Smooth muscle cell (in vitro differentiated cells): ENCODE measurements around the gene PCNX3. TPM values are rescaled to one million over a fixed set of nuclear protein-coding genes. Genes with fewer than 3 reads are reported as not detected.
A peak's percentile ranks its signal among the peaks of the same experiment; 100 is the strongest.

Experiments
- DNase-seq: peaks from one replicate; lab custom pipeline; 2025; ENCODE audit not compliant: unreplicated experiment; lab: John Stamatoyannopoulos, UW
- H2AFZ ChIP-seq: fragments of 200-600 bp; sonication (generic); 2 replicates; pipeline ENCODE4 v1.6.0; 2016; ENCODE audit warnings: antibody characterized with exemption, low read depth, mild to moderate bottlenecking
- H3F3A ChIP-seq: fragments of 200-600 bp; sonication (generic); 2 replicates; pipeline ENCODE4 v1.6.0; 2017; ENCODE audit warnings: antibody characterized with exemption, low read depth
- H3K27ac ChIP-seq: fragments of 200-600 bp; sonication (generic); 2 replicates; pipeline ENCODE4 v1.5.1; 2016; ENCODE audit warnings: low read depth, mild to moderate bottlenecking
- H3K27me3 ChIP-seq: fragments of 200-600 bp; sonication (generic); 2 replicates; pipeline ENCODE4 v1.6.1; 2016; ENCODE audit warnings: low read depth, mild to moderate bottlenecking
- H3K36me3 ChIP-seq: fragments of 200-600 bp; sonication (generic); 2 replicates; pipeline ENCODE4 v1.5.1; 2016; ENCODE audit warnings: low read depth
- H3K4me1 ChIP-seq: fragments of 200-600 bp; sonication (generic); 2 replicates; pipeline ENCODE4 v1.5.1; 2016; ENCODE audit warnings: low read depth
- H3K4me2 ChIP-seq: fragments of 200-600 bp; sonication (generic); 2 replicates; pipeline ENCODE4 v1.6.0; 2016; ENCODE audit warnings: mild to moderate bottlenecking
- H3K4me3 ChIP-seq: fragments of 200-600 bp; sonication (generic); 2 replicates; pipeline ENCODE4 v1.5.1; 2016; ENCODE audit warnings: mild to moderate bottlenecking
- H3K79me2 ChIP-seq: fragments of 200-600 bp; sonication (generic); 2 replicates; pipeline ENCODE4 v1.6.0; 2016; ENCODE audit warnings: low read depth, mild to moderate bottlenecking
- H3K9ac ChIP-seq: fragments of 200-600 bp; sonication (generic); 2 replicates; pipeline ENCODE4 v1.6.0; 2016; ENCODE audit warnings: low read depth
- H3K9me3 ChIP-seq: fragments of 200-600 bp; sonication (generic); replicated peaks from 2 replicates; pipeline ENCODE4 v1.5.1; 2016; ENCODE audit warnings: low read depth
- H4K20me1 ChIP-seq: fragments of 200-600 bp; sonication (generic); 2 replicates; pipeline ENCODE4 v1.6.0; 2016; ENCODE audit warnings: low read depth
- CTCF ChIP-seq: fragments of 200-600 bp; sonication (generic); IDR thresholded peaks from 2 replicates; pipeline ENCODE4 v1.5.1; 2017; ENCODE audit warnings: borderline replicate concordance, mild to moderate bottlenecking, antibody characterized with exemption; ENCODE audit not compliant: insufficient read depth, poor library complexity, severe bottlenecking
- WGBS: methylation state at CpG from one replicate; pipeline ENCODE4 v1.1.7; 2016; ENCODE audit warnings: low lambda C conversion rate; 5-methylcytosine and 5-hydroxymethylcytosine counted together
- polyA plus RNA-seq: library from polyadenylated mRNA; unstranded; fragments of >200 nt; fragmentation: Nextera tagmentation; extraction: Ambion mirVana; gene quantifications from 2 replicates; pipeline ENCODE4 v1.2.1, GENCODE V29; 2016
- total RNA-seq: library from RNA; depleted of rRNA; stranded (reverse); fragments of >200 nt; gene quantifications from 2 replicates; pipeline ENCODE4 v1.2.3, GENCODE V29; 2014

PCNX3 gene
- total and polyA plus RNA-seq, 2 experiments from 2014 or later: 17.5 to 18.3 TPM

DNA sequence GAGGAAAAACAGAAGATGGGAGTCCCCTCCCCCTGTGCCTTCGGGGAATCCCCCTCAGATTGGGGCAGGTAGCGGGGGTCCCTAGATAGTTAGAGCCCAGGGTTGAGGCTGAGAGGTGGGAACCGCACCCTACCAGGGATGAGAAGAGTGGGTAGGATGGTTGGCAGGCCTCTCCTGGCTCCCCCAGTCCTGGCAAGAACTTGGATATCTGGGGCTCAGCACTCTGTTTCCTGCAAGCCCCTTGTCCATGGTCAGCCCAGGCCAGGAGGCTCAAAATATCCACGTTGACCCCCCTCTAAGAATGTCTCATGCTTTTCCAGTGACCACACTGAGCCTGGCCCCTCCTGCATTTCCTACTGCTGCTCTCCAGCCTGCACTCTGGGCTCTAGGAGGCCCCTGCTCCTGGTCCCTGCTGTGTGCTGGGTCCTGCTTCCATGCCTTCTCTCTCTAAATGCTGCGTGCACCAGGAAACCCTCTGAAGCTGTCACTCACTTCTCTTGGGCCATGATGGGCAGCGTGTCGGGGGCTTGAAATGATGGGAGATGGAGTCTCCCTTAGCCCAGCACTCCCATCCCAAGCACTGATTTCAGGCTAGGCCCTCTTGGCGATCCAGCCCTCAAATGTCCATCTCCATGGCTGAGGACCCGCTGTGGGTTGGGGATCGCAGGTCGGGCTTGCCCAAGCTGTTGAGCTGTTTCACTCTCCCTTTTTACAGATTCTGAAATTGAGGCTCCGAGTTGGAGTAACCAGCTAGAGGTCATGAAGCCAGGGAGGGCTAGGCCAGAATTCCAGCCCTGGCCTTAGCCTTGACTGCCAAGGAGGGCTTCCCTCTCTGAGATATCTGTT, 3.6 kb upstream of the PCNX3 start:
- Histone ChIP-seq H3K9me3 (no peaks in the 10 kb centered on the region), H3F3A (no peaks in the 10 kb centered on the region), H3K9ac (no peak overlapping the region), H3K4me2 (peak overlapping the region; percentile 90), H3K36me3 (no peaks in the 10 kb centered on the region), H3K27ac (no peak overlapping the region), H3K27me3 (no peaks in the 10 kb centered on the region), H2AFZ (no peak overlapping the region), H4K20me1 (peaks cover 68% of the 10 kb centered on the region), H3K4me1 (peaks cover 23% of the 10 kb centered on the region), H3K79me2 (peaks cover 42% of the 10 kb centered on the region), H3K4me3 (peak overlapping the region; percentile 65)
- TF ChIP-seq CTCF: no peak
- no peak for DNase-seq
- WGBS: 91% methylated on average over 12 of the region's 12 CpGs

DNA sequence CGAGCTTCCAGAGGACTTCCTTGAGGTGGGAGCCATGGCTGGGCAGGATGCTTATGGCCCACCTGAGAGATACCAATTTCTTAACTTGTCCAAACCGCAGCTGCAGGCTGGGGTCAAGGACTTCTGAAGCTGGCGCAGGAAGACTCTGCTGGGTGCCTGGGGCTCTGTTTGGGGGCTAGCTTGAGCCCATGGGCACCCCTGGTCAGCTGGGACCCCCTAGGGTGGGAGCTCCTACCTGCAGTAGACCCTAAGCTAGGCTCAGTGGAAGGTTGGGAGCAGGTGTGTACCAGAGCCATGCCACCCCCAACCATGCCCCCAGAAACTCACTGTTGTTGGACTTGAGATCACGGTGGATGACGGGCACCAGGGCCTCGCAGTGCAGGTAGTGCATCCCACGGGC, 2.9 kb upstream of the PCNX3 start:
- Histone ChIP-seq H3K4me3 (peak overlapping the region; percentile 65), H4K20me1 (peaks cover 63% of the 10 kb centered on the region), H3K79me2 (peaks cover 50% of the 10 kb centered on the region), H3F3A (no peaks in the 10 kb centered on the region), H3K4me2 (peak overlapping the region; percentile 90), H3K36me3 (no peaks in the 10 kb centered on the region), H3K27me3 (no peaks in the 10 kb centered on the region), H3K4me1 (peaks cover 20% of the 10 kb centered on the region), H2AFZ (no peak overlapping the region), H3K9ac (no peak overlapping the region), H3K27ac (no peak overlapping the region), H3K9me3 (no peaks in the 10 kb centered on the region)
- DNase-seq: no peak
- TF ChIP-seq CTCF: no peak
- WGBS: 97% methylated on average over 7 of the region's 7 CpGs

GRCh38 chr11:65613091-65613928, 2.3 kb upstream of the PCNX3 start:
- H4K20me1 ChIP-seq: peaks cover 56% of the 10 kb centered on the region
- H3K4me3 ChIP-seq: peak overlapping the region; percentile 65
- H3K27ac ChIP-seq: peak overlapping the region; percentile 80
- H3K4me2 ChIP-seq: peak overlapping the region; percentile 90
- peak overlapping the region; percentile 96 for H3K9ac ChIP-seq
- no peak for TF ChIP-seq CTCF
- H3K79me2 ChIP-seq: peaks cover 55% of the 10 kb centered on the region
- DNase-seq: no peak
- no peaks in the 10 kb centered on the region for H3K36me3 ChIP-seq
- no peak overlapping the region for H2AFZ ChIP-seq
- peaks cover 20% of the 10 kb centered on the region for H3K4me1 ChIP-seq
- H3K9me3 ChIP-seq: no peaks in the 10 kb centered on the region
- no peaks in the 10 kb centered on the region for H3K27me3 ChIP-seq
- H3F3A ChIP-seq: no peaks in the 10 kb centered on the region
- 73% methylated on average over 35 of the region's 43 CpGs for WGBS
